ENCODE results near the gene CXCL12.

GRCh38 chr10:44395902-44396670, 11.2 kb upstream of the CXCL12 start:
- TF ChIP-seq CTCF (IDR thresholded peaks at IDR 0.05; ENCODE audit: insufficient read depth, low read depth, low read length) (no peak), EZH2 (IDR thresholded peaks at IDR 0.05; ENCODE audit: insufficient read depth, low read length) (no peak)
